Activated CD8-positive, alpha-beta memory T cell treated with anti-CD3 and anti-CD28 coated beads, Interleukin-2, amount 50 U/mL, for 1 hour (primary cell): ENCODE results near the gene CYBC1.

ENCODE experiments used
- DNase-seq: peaks from one replicate; pipeline ENCODE4 v3.0.0-alpha.2; 2020; ENCODE audit errors: extremely low read depth

CYBC1 gene

GRCh38 chr17:82450357-82451106 is at the start of gene CYBC1:
CYBC1 (minus strand) TSS chr17:82450752; CDS start chr17:82449254, 1,498 bp downstream.
- DNase-seq: peak; percentile 81

GRCh38 chr17:82497483-82498405 is 47.2 kb upstream of the CYBC1 start:
- DNase-seq: no peak

GRCh38 chr17:82496529-82497434 is 46.2 kb upstream of the CYBC1 start:
- DNase-seq: peak; percentile 69

GRCh38 chr17:82495844-82496528 is 45.4 kb upstream of the CYBC1 start:
- no peak for DNase-seq

- peak; percentile 63 for DNase-seq
Observed at GRCh38 chr17:82494236-82495055, 43.9 kb upstream of the CYBC1 start.

GRCh38 chr17:82493226-82493781 is 42.8 kb upstream of the CYBC1 start:
- no peak for DNase-seq

GRCh38 chr17:82492643-82493225 is 42.2 kb upstream of the CYBC1 start:
- no peak for DNase-seq

- no peak for DNase-seq
Observed at GRCh38 chr17:82491533-82491932, 41.0 kb upstream of the CYBC1 start.

GRCh38 chr17:82491196-82491530 is 40.6 kb upstream of the CYBC1 start:
- DNase-seq: no peak

- no peak for DNase-seq
Observed at GRCh38 chr17:82490512-82491195, 40.1 kb upstream of the CYBC1 start.

GRCh38 chr17:82489851-82490511 is 39.4 kb upstream of the CYBC1 start:
- DNase-seq: no peak

- no peak for DNase-seq
Observed at GRCh38 chr17:82489117-82489516, 38.6 kb upstream of the CYBC1 start.

- DNase-seq: no peak
Observed at GRCh38 chr17:82487910-82488309, 37.4 kb upstream of the CYBC1 start.

GRCh38 chr17:82486231-82487094 is 35.9 kb upstream of the CYBC1 start:
- no peak for DNase-seq

- no peak for DNase-seq
Observed at GRCh38 chr17:82483836-82484235, 33.3 kb upstream of the CYBC1 start.

GRCh38 chr17:82483204-82483660 is 32.7 kb upstream of the CYBC1 start:
- no peak for DNase-seq

- DNase-seq: no peak
Observed at GRCh38 chr17:82480318-82480717, 29.8 kb upstream of the CYBC1 start.
